Measurements from ENCODE around the gene CCDC12.

CCDC12 gene

DNA sequence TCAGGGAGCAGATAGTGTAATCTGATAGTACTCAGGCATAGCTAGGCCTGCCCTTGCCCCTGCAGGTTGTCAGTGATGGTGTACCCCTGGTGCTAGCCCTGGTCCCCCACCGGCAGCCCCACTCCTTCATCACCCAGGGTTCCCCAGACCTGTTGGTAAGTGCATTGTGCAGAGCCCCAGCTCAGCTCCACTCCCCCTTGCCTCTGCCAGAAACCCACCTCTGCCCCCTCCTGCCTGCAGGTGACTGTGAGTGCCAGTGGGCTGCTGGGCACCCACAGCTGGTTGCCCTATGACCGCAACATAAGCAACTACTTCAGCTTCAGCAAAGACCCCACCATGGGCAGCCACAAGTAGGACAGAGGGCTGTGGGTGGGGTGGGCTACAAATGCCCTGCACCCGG, 30.5 kb upstream of the CCDC12 start:
- Histone ChIP-seq H3K27me3 (ENCODE audit: control insufficient read depth, insufficient read depth, low read length) (no peaks in the 10 kb centered on the region), H3K36me3 (ENCODE audit: control insufficient read depth, insufficient read depth, low read length) (peaks cover 56% of the 10 kb centered on the region), H3K4me1 (ENCODE audit: control insufficient read depth, insufficient read depth, low read length) (peaks cover 6% of the 10 kb centered on the region), H3K4me3 (ENCODE audit: low read depth, low read length) (no peak overlapping the region), H3K27ac (ENCODE audit: low read depth, low read length) (no peak overlapping the region), H3K9me3 (ENCODE audit: control insufficient read depth, insufficient read depth, low read length) (no peaks in the 10 kb centered on the region), H3K9ac (ENCODE audit: low read depth, low read length) (no peak overlapping the region)

DNA sequence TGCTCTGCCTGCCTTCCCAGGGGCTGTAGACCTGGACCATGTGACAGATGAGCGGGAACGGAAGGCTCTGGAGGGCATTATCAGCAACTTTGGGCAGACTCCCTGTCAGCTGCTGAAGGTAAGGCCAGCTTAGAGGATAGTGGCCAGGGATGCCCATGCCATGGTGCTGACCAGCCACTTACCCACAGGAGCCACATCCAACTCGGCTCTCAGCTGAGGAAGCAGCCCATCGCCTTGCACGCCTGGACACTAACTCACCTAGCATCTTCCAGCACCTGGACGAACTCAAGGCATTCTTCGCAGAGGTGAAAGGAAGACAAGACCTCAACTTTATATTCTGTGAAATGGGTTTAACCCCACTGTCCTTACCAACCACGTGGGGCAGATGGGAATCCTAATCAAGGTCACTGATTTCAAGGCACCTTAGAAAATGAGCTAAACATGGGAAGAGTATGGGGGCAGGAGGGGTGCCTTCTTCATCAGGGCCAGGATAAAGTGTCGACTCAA, 29.7 kb upstream of the CCDC12 start:
- no peak overlapping the region for H3K4me3 ChIP-seq (ENCODE audit: low read depth, low read length)
- no peaks in the 10 kb centered on the region for H3K27me3 ChIP-seq (ENCODE audit: control insufficient read depth, insufficient read depth, low read length)
- no peaks in the 10 kb centered on the region for H3K9me3 ChIP-seq (ENCODE audit: control insufficient read depth, insufficient read depth, low read length)
- no peak overlapping the region for H3K27ac ChIP-seq (ENCODE audit: low read depth, low read length)
- H3K36me3 ChIP-seq (ENCODE audit: control insufficient read depth, insufficient read depth, low read length) = peaks cover 64% of the 10 kb centered on the region
- H3K9ac ChIP-seq (ENCODE audit: low read depth, low read length) = no peak overlapping the region
- peaks cover 6% of the 10 kb centered on the region for H3K4me1 ChIP-seq (ENCODE audit: control insufficient read depth, insufficient read depth, low read length)

DNA sequence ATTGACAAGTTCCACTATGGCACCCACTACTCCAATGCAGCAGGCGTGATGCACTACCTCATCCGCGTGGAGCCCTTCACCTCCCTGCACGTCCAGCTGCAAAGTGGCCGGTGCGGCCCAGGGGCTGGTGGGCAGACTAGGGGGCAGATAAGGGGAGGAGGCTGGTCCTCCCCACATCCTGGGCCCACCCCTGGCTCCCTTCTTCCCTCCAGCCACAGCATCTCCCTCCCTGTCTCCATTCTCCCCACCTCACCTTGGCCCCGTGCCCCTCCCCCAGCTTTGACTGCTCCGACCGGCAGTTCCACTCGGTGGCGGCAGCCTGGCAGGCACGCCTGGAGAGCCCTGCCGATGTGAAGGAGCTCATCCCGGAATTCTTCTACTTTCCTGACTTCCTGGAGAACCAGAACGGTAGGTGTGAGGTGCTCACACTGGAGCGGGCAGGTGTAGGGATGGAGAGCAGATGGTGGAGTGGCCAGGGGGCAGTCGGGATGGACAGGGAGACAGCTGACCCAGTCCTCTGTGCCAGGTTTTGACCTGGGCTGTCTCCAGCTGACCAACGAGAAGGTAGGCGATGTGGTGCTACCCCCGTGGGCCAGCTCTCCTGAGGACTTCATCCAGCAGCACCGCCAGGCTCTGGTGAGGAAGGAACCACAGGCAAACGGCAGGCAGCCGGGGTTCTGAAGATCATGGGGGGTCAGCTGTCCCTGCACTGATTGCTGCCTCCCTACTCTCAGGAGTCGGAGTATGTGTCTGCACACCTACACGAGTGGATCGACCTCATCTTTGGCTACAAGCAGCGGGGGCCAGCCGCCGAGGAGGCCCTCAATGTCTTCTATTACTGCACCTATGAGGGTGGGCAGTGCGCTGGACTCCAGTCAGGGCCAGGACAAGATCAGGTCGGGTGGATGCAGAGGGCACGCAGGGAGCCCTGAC, 28.9 kb upstream of the CCDC12 start:
- H3K9me3 ChIP-seq (ENCODE audit: control insufficient read depth, insufficient read depth, low read length) = no peaks in the 10 kb centered on the region
- H3K27ac ChIP-seq (ENCODE audit: low read depth, low read length) = no peak overlapping the region
- H3K36me3 ChIP-seq (ENCODE audit: control insufficient read depth, insufficient read depth, low read length) = peaks cover 71% of the 10 kb centered on the region
- no peak overlapping the region for H3K9ac ChIP-seq (ENCODE audit: low read depth, low read length)
- H3K27me3 ChIP-seq (ENCODE audit: control insufficient read depth, insufficient read depth, low read length) = no peaks in the 10 kb centered on the region
- H3K4me1 ChIP-seq (ENCODE audit: control insufficient read depth, insufficient read depth, low read length) = peaks cover 6% of the 10 kb centered on the region
- H3K4me3 ChIP-seq (ENCODE audit: low read depth, low read length) = no peak overlapping the region

DNA sequence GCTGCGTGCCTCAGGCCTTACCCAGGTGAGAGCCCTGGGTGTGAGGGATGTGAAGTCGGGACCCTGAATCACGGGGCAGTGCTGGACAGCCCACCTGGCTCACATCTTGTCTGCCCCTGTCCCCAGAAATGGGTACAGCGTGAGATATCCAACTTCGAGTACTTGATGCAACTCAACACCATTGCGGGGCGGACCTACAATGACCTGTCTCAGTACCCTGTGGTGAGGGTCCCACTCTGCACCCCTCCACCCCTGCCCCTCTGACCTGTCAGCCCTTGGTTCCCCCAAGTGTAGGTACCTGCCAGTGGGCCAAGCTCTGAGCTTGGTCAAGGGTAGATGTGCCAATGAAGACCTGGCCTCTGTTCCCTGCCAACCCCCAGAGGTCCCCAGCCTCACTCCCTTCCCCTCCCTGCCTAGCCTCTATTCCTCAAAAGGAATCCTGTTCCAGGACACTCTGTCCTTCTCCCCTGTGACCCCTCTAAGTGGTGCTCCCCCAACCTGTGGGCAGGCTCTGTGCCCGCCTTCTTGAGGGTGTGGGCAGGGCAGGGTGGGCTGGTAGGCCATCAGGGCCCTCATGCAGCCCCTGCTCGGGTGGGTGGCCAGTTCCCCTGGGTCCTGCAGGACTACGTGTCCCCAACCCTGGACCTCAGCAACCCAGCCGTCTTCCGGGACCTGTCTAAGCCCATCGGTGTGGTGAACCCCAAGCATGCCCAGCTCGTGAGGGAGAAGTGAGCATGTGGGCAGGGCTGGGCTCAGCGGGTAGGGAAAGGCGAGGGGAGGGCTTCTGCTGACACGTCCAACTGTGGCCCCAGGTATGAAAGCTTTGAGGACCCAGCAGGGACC, 28.0 kb upstream of the CCDC12 start:
- Histone ChIP-seq H3K4me1 (ENCODE audit: control insufficient read depth, insufficient read depth, low read length) (no peaks in the 10 kb centered on the region), H3K27me3 (ENCODE audit: control insufficient read depth, insufficient read depth, low read length) (no peaks in the 10 kb centered on the region), H3K9ac (ENCODE audit: low read depth, low read length) (no peak overlapping the region), H3K9me3 (ENCODE audit: control insufficient read depth, insufficient read depth, low read length) (no peaks in the 10 kb centered on the region), H3K4me3 (ENCODE audit: low read depth, low read length) (no peak overlapping the region), H3K27ac (ENCODE audit: low read depth, low read length) (no peak overlapping the region), H3K36me3 (ENCODE audit: control insufficient read depth, insufficient read depth, low read length) (peaks cover 79% of the 10 kb centered on the region)

DNA sequence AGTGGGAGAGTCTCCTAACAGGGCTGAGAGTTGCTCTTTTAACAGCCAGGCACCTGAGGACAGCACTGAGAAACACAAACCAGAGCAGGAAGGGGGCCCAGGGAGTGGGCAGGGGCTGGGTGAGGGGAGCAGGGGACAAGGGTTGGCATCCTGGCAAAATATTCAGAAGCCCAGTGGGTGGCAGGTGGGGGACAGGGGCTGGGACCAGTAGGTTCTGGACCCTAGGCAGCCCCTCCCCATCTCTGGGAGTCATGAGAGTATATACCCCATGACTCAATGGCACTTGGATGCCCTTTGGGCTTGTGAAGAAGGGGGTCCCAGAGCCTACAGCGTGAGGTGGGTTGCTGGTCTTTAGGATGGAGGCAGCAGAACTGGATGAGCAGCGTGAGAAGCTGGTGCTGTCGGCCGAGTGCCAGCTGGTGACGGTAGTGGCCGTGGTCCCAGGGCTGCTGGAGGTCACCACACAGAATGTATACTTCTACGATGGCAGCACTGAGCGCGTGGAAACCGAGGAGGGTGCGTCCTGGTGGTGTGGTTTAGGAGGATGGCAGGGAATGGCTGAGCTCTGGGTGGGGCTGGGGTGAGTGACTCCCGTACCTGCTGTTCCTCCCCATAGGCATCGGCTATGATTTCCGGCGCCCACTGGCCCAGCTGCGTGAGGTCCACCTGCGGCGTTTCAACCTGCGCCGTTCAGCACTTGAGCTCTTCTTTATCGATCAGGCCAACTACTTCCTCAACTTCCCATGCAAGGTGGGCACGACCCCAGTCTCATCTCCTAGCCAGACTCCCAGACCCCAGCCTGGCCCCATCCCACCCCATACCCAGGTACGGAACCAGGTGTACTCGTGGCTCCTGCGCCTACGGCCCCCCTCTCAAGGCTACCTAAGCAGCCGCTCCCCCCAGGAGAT, 27.2 kb upstream of the CCDC12 start:
- Histone ChIP-seq H3K9ac (ENCODE audit: low read depth, low read length) (no peak overlapping the region), H3K27ac (ENCODE audit: low read depth, low read length) (no peak overlapping the region), H3K36me3 (ENCODE audit: control insufficient read depth, insufficient read depth, low read length) (peaks cover 88% of the 10 kb centered on the region), H3K4me1 (ENCODE audit: control insufficient read depth, insufficient read depth, low read length) (no peaks in the 10 kb centered on the region), H3K9me3 (ENCODE audit: control insufficient read depth, insufficient read depth, low read length) (no peaks in the 10 kb centered on the region), H3K27me3 (ENCODE audit: control insufficient read depth, insufficient read depth, low read length) (no peaks in the 10 kb centered on the region), H3K4me3 (ENCODE audit: low read depth, low read length) (no peak overlapping the region)

DNA sequence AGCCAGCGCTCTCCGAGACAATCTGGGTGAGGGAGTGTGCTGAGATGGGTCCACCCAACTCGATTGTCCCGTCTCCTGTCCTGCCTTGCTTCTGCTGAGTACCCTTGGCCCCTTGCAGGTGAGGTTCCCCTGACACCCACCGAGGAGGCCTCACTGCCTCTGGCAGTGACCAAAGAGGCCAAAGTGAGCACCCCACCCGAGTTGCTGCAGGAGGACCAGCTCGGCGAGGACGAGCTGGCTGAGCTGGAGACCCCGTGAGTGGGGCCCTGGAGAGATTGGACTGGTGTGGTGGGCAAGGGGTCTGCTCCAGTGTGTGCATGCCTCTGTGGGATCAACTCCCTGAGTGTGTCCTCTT, 26.5 kb upstream of the CCDC12 start:
- Histone ChIP-seq H3K4me1 (ENCODE audit: control insufficient read depth, insufficient read depth, low read length) (no peaks in the 10 kb centered on the region), H3K9ac (ENCODE audit: low read depth, low read length) (no peak overlapping the region), H3K27ac (ENCODE audit: low read depth, low read length) (no peak overlapping the region), H3K36me3 (ENCODE audit: control insufficient read depth, insufficient read depth, low read length) (peaks cover 89% of the 10 kb centered on the region), H3K27me3 (ENCODE audit: control insufficient read depth, insufficient read depth, low read length) (no peaks in the 10 kb centered on the region), H3K9me3 (ENCODE audit: control insufficient read depth, insufficient read depth, low read length) (no peaks in the 10 kb centered on the region), H3K4me3 (ENCODE audit: low read depth, low read length) (no peak overlapping the region)

DNA sequence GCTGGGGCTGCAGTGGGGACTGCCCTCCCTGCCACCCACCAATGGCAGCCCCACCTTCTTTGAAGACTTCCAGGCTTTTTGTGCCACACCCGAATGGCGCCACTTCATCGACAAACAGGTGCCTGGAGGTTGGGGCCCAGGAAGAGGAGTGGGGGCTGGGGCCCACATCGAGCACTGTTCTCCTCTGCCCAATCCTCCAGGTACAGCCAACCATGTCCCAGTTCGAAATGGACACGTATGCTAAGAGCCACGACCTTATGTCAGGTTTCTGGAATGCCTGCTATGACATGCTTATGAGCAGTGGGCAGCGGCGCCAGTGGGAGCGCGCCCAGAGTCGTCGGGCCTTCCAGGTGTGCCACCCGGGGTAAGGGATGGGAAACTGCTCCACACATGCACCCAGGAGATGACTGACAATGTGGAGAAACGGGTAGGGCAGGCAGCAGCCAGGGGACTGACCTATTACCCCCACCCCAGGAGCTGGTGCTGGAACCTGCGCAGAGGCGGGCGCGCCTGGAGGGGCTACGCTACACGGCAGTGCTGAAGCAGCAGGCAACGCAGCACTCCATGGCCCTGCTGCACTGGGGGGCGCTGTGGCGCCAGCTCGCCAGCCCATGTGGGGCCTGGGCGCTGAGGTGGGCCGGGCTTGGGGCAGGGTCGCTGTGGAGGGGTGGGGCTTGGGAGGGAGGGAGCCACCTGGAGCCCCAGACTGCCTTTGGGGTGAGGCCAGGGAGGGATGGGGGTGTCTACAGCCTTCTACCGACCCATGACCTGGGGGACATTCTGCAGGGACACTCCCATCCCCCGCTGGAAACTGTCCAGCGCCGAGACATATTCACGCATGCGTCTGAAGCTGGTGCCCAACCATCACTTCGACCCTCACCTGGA, 25.9 kb upstream of the CCDC12 start:
- no peak overlapping the region for H3K9ac ChIP-seq (ENCODE audit: low read depth, low read length)
- no peaks in the 10 kb centered on the region for H3K4me1 ChIP-seq (ENCODE audit: control insufficient read depth, insufficient read depth, low read length)
- no peaks in the 10 kb centered on the region for H3K9me3 ChIP-seq (ENCODE audit: control insufficient read depth, insufficient read depth, low read length)
- no peak overlapping the region for H3K27ac ChIP-seq (ENCODE audit: low read depth, low read length)
- peaks cover 85% of the 10 kb centered on the region for H3K36me3 ChIP-seq (ENCODE audit: control insufficient read depth, insufficient read depth, low read length)
- no peaks in the 10 kb centered on the region for H3K27me3 ChIP-seq (ENCODE audit: control insufficient read depth, insufficient read depth, low read length)
- no peak overlapping the region for H3K4me3 ChIP-seq (ENCODE audit: low read depth, low read length)

DNA sequence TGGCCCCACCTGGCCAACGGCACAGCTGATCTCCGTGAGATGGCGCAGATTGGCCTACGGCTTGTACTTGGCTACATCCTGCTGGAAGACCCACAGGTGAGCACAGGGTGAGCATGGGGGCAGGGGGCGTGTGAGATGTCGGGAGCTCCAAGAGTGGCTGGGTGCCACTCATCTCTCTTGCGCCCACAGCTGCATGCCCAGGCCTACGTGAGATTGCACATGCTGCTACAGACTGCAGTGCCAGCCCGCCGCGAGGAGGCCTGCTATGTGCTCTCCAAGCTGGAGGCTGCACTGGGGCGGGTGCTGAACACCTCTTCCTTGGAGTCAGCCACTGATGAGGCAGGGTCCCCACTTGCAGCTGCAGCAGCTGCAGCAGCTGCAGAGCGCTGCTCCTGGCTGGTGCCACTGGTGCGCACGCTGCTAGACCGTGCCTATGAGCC, 25.2 kb upstream of the CCDC12 start:
- H3K4me1 ChIP-seq (ENCODE audit: control insufficient read depth, insufficient read depth, low read length) = no peaks in the 10 kb centered on the region

DNA sequence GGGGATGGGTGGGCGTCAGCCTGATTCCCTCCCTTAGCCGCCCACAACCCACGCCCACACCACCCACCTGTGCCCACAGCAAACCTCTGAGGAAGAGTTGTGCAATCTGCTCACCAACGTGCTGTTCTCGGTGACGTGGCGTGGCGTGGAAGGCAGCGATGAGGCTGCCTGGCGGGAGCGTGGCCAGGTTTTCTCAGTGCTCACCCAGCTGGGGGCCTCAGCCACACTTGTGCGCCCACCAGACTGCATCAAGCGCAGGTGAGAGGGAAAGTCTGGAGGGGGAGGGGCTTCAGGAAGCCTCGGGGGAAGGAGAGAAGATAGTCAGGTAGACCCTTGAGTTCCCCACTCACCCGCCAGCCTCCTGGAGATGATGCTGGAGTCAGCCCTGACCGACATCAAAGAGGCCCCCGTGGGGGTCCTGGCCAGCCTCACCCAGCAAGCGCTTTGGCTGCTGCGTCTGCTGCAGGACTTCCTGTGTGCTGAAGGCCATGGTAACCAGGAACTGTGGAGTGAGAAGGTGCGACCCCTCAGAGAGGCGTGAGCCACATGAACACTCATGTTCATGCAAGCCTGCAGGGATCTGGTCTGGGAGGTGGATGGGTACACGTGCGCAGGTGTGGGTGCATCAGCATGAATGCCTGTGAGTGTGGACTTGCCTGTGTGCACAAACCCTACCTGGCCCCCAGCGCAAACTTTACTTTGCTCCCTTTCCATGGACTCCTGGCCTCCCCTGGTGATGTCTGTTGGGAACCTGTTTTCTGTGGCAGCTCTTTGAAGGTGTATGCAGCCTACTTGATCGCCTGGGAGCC, 24.6 kb upstream of the CCDC12 start:
- no peaks in the 10 kb centered on the region for H3K4me1 ChIP-seq (ENCODE audit: control insufficient read depth, insufficient read depth, low read length)
- H3K9ac ChIP-seq (ENCODE audit: low read depth, low read length) = no peak overlapping the region
- no peak overlapping the region for H3K27ac ChIP-seq (ENCODE audit: low read depth, low read length)
- no peaks in the 10 kb centered on the region for H3K27me3 ChIP-seq (ENCODE audit: control insufficient read depth, insufficient read depth, low read length)
- H3K4me3 ChIP-seq (ENCODE audit: low read depth, low read length) = no peak overlapping the region
- H3K36me3 ChIP-seq (ENCODE audit: control insufficient read depth, insufficient read depth, low read length) = peaks cover 78% of the 10 kb centered on the region
- no peaks in the 10 kb centered on the region for H3K9me3 ChIP-seq (ENCODE audit: control insufficient read depth, insufficient read depth, low read length)

More for the DNA sequence above, 25.2 kb upstream of the CCDC12 start:
- H3K4me3 ChIP-seq (ENCODE audit: low read depth, low read length) = no peak overlapping the region
- H3K36me3 ChIP-seq (ENCODE audit: control insufficient read depth, insufficient read depth, low read length) = peaks cover 84% of the 10 kb centered on the region
- H3K27ac ChIP-seq (ENCODE audit: low read depth, low read length) = no peak overlapping the region
- no peaks in the 10 kb centered on the region for H3K27me3 ChIP-seq (ENCODE audit: control insufficient read depth, insufficient read depth, low read length)
- no peaks in the 10 kb centered on the region for H3K9me3 ChIP-seq (ENCODE audit: control insufficient read depth, insufficient read depth, low read length)
- no peak overlapping the region for H3K9ac ChIP-seq (ENCODE audit: low read depth, low read length)

Data from HUES48 (cell line).